ENCODE results near the gene ICAM2. TPM values are rescaled to one million over a fixed set of nuclear protein-coding genes. Genes with fewer than 3 reads are reported as not detected.

The ICAM2 gene
- total RNA-seq, 1 donor, result 6.5 TPM

DNA sequence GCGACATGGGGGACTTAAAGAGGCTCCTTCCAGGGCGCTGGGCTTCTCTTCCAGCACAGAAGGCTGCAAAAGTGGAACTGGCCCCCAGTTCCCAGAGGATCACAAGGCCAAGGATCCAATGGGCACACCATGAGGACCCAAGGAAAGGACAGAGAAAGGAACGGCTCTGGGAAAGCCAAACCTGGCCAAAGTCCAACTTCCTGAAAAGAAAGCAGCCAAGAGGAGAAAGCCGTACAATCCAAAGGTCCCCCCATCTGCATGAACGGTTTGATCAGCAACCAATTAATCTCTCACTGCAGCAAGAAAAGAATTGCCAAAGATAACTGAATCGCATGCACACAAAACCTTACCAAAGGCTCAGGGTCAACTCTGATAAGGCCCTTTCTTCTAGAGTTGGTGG is 19.8 kb upstream of the ICAM2 start:
- DNase-seq (ENCODE audit: insufficient read length, low spot score, missing footprints), result no peak
- no peak overlapping the region for H3K27ac ChIP-seq (ENCODE audit: low read depth, low read length)
- H3K79me2 ChIP-seq (ENCODE audit: insufficient read depth, low read length), result no peaks in the 10 kb centered on the region
- H3K4me1 ChIP-seq (ENCODE audit: insufficient read depth, low read length), result no peaks in the 10 kb centered on the region
- H3K27me3 ChIP-seq (ENCODE audit: insufficient read depth, low read length), result no peaks in the 10 kb centered on the region
- H3K4me2 ChIP-seq (ENCODE audit: insufficient read depth, low read length), result no peak overlapping the region
- TF ChIP-seq, protein P1, sequence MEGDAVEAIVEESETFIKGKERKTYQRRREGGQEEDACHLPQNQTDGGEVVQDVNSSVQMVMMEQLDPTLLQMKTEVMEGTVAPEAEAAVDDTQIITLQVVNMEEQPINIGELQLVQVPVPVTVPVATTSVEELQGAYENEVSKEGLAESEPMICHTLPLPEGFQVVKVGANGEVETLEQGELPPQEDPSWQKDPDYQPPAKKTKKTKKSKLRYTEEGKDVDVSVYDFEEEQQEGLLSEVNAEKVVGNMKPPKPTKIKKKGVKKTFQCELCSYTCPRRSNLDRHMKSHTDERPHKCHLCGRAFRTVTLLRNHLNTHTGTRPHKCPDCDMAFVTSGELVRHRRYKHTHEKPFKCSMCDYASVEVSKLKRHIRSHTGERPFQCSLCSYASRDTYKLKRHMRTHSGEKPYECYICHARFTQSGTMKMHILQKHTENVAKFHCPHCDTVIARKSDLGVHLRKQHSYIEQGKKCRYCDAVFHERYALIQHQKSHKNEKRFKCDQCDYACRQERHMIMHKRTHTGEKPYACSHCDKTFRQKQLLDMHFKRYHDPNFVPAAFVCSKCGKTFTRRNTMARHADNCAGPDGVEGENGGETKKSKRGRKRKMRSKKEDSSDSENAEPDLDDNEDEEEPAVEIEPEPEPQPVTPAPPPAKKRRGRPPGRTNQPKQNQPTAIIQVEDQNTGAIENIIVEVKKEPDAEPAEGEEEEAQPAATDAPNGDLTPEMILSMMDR (IDR thresholded peaks at IDR 0.05; ENCODE audit: extremely low read depth, low read depth, low read length), result no peak
- peaks cover 25% of the 10 kb centered on the region for H3K36me3 ChIP-seq (ENCODE audit: insufficient read depth, low read length)
- H4K20me1 ChIP-seq (ENCODE audit: insufficient read depth, low read length), result no peaks in the 10 kb centered on the region
- no peak overlapping the region for H3K4me3 ChIP-seq (ENCODE audit: insufficient read depth, low read length)
- H2AFZ ChIP-seq (ENCODE audit: low read length), result no peak overlapping the region
- H3K9me3 ChIP-seq (ENCODE audit: low read depth, low read length), result no peaks in the 10 kb centered on the region

DNA sequence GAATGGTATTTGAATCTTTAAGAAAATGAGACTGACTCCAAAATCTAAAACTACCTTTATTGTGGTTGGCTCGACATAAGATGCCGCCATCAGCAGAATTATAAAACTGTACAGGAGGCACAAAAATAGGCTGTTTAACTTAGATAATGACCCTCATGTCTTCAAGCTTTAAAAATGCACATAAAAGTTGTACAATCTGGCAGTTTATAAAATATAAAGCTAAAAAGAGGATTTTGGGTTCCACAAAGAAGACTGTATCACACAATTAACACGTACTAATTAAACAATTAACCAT is 18.6 kb upstream of the ICAM2 start:
- H3K9me3 ChIP-seq (ENCODE audit: low read depth, low read length), result no peaks in the 10 kb centered on the region
- no peaks in the 10 kb centered on the region for H3K79me2 ChIP-seq (ENCODE audit: insufficient read depth, low read length)
- no peaks in the 10 kb centered on the region for H4K20me1 ChIP-seq (ENCODE audit: insufficient read depth, low read length)
- DNase-seq (ENCODE audit: insufficient read length, low spot score, missing footprints), result no peak
- no peak overlapping the region for H3K4me3 ChIP-seq (ENCODE audit: insufficient read depth, low read length)
- no peaks in the 10 kb centered on the region for H3K27me3 ChIP-seq (ENCODE audit: insufficient read depth, low read length)
- H3K4me2 ChIP-seq (ENCODE audit: insufficient read depth, low read length), result no peak overlapping the region
- H3K36me3 ChIP-seq (ENCODE audit: insufficient read depth, low read length), result peaks cover 15% of the 10 kb centered on the region
- no peak overlapping the region for H2AFZ ChIP-seq (ENCODE audit: low read length)
- H3K4me1 ChIP-seq (ENCODE audit: insufficient read depth, low read length), result no peaks in the 10 kb centered on the region
- TF ChIP-seq, protein P1 (IDR thresholded peaks at IDR 0.05; ENCODE audit: extremely low read depth, low read depth, low read length), result no peak
- no peak overlapping the region for H3K27ac ChIP-seq (ENCODE audit: low read depth, low read length)

DNA sequence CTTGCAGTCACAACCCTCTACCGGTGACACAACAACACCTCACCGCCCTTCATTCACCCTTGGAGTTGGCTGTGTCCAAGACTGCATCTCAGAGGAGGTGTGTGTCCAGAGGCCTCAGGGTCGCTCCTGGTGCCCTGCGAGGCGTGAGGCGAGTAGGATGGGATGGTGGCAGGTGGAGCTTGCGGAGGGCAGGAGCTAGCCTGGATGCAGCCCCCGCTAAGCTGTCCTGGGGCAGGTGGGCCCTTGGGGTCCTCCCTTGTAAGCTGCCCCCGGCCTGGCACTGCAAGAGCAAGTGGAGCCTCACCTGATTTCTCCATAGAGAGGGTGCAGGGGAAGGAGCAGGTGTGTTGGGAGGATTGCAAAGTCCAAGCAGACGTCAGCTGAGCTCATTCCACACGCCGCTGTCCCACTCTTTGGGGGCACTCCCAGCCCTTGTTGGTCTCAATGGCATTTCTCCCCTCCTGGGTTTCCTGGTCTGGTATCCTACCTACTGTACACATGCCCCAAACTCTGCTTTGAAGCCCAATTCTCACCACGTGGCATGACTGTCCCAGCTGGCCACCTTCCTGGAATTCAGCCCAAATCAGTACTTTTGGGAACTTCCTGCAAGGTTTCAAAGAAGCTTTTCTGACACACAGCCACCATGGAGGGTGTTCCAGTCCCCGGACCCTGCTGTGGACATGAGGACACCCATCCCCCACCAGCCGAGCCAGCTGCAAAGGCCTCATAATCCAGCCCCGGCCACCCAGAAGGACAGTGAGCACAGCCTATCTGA is 18.1 kb upstream of the ICAM2 start:
- Histone ChIP-seq H3K4me2 (ENCODE audit: insufficient read depth, low read length) (no peak overlapping the region), H3K4me1 (ENCODE audit: insufficient read depth, low read length) (no peaks in the 10 kb centered on the region), H3K27me3 (ENCODE audit: insufficient read depth, low read length) (no peaks in the 10 kb centered on the region), H2AFZ (ENCODE audit: low read length) (no peak overlapping the region), H3K9me3 (ENCODE audit: low read depth, low read length) (no peaks in the 10 kb centered on the region), H3K27ac (ENCODE audit: low read depth, low read length) (no peak overlapping the region), H4K20me1 (ENCODE audit: insufficient read depth, low read length) (no peaks in the 10 kb centered on the region), H3K36me3 (ENCODE audit: insufficient read depth, low read length) (peaks cover 10% of the 10 kb centered on the region), H3K4me3 (ENCODE audit: insufficient read depth, low read length) (no peak overlapping the region), H3K79me2 (ENCODE audit: insufficient read depth, low read length) (no peaks in the 10 kb centered on the region)
- TF ChIP-seq, protein P1 (IDR thresholded peaks at IDR 0.05; ENCODE audit: extremely low read depth, low read depth, low read length), result no peak
- DNase-seq (ENCODE audit: insufficient read length, low spot score, missing footprints), result no peak

DNA sequence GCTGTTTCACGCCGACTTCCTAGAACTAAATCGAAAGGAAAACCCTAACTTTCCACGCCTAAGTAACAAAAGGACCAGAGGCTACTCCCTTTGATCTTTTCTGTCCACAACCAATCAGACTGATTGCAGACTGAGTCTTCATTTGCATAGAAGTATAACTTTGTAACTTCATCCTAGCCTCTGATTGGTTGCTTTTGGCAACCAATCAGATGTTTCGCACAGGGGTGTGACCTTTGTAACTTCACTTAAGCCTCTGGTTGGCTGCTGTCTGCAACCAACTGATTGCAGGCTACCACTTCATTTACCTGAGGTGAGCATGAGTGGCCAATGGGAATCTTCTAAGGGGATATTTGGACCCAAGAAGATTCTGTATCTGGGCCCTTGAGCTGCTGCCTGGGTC is 17.4 kb upstream of the ICAM2 start:
- TF ChIP-seq, protein P1 (IDR thresholded peaks at IDR 0.05; ENCODE audit: extremely low read depth, low read depth, low read length), result no peak
- H3K9me3 ChIP-seq (ENCODE audit: low read depth, low read length), result no peaks in the 10 kb centered on the region
- H3K79me2 ChIP-seq (ENCODE audit: insufficient read depth, low read length), result no peaks in the 10 kb centered on the region
- peaks cover 7% of the 10 kb centered on the region for H3K36me3 ChIP-seq (ENCODE audit: insufficient read depth, low read length)
- no peak overlapping the region for H3K27ac ChIP-seq (ENCODE audit: low read depth, low read length)
- no peak overlapping the region for H3K4me3 ChIP-seq (ENCODE audit: insufficient read depth, low read length)
- H3K27me3 ChIP-seq (ENCODE audit: insufficient read depth, low read length), result no peaks in the 10 kb centered on the region
- no peaks in the 10 kb centered on the region for H3K4me1 ChIP-seq (ENCODE audit: insufficient read depth, low read length)
- no peak overlapping the region for H2AFZ ChIP-seq (ENCODE audit: low read length)
- no peak for DNase-seq (ENCODE audit: insufficient read length, low spot score, missing footprints)
- H4K20me1 ChIP-seq (ENCODE audit: insufficient read depth, low read length), result no peaks in the 10 kb centered on the region
- H3K4me2 ChIP-seq (ENCODE audit: insufficient read depth, low read length), result no peak overlapping the region

Data from osteoblast (primary cell).